Erythroblast (primary cell): ENCODE data around the gene TMEM217.

ENCODE experiments used
- GATA1 ChIP-seq: IDR thresholded peaks from 2 replicates; pipeline ENCODE4 v1.6.1; 2011; ENCODE audit warnings: low read depth, mild to moderate bottlenecking, control low read depth, low read length, moderate library complexity
- POLR2A ChIP-seq: IDR thresholded peaks from 2 replicates; pipeline ENCODE4 v1.6.1; 2011; ENCODE audit warnings: mild to moderate bottlenecking, low read length

DNA sequence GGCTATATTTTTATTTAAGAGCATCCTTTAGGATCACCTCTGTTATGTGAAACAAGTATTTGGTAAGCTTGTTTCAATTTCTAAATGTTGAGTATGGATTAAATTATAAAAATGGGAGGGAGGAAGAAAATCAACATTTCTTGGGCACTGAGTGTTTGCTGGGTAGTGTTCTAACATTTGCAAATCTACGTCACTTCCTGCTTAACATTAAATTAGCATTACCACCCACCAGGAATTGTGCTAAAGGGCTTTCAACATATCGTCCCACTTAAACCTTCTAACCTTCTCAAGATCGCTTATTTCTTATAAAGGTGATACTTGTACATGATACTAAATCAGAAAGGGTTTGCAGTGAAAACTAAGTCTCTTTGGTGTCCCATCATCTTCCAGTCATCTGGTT is 7.9 kb upstream of the TMEM217 start:
- TF ChIP-seq POLR2A (no peak), GATA1 (no peak)
